ENCODE data around the gene DGKI. TPM values are rescaled to one million over a fixed set of nuclear protein-coding genes. Genes with fewer than 3 reads are reported as not detected.

DGKI gene
- total and polyA plus RNA-seq, 2 donors (not counting 1 experiment from before 2014, with no cell fraction given): not detected

DNA sequence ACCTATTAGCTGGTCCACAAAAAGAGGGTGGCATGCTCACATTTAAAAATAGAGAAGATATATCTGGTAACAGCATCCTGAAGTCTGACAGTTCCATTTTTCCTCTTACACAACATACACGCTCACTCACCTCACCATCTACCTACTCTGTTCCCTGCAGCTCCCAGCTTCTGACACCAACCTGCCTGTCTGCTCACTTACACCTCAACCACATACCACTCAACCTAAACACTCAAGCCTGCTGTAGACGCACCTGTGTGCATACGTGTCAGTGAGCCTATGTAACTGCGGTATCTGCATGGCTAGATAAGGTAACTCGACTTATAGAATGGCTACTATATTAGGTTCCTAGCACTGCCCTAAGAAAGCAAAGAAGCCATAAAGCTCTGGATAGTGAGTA is 174.9 kb downstream of the DGKI start:
- H3K4me3 Mint-ChIP-seq: no peak overlapping the region
- H3K27ac Mint-ChIP-seq: no peak overlapping the region
- H3K27me3 Mint-ChIP-seq: peaks cover 3% of the 10 kb centered on the region
- no peaks in the 10 kb centered on the region for H3K9me3 Mint-ChIP-seq (ENCODE audit: insufficient read depth)
- Histone ChIP-seq H2AFZ (ENCODE audit: insufficient read depth, low read depth, low read length, poor library complexity, severe bottlenecking) (no peak overlapping the region), H3K4me3 (ENCODE audit: control extremely low read depth in 1 of 5, extremely low read depth in 1 of 5, insufficient read depth in 1 of 5, low read depth in 2 of 5, low read length in 4 of 5) (no peak overlapping the region), H3K27ac (ENCODE audit: low read length in 2 of 2) (no peak overlapping the region), H3K4me2 (replicated peaks; ENCODE audit: low read depth, low read length, poor library complexity, severe bottlenecking) (no peak overlapping the region), H4K20me1 (ENCODE audit: control insufficient read depth, insufficient read depth, low read length, poor library complexity, severe bottlenecking) (no peaks in the 10 kb centered on the region), H3K9me3 (ENCODE audit: control extremely low read depth in 1 of 3, control insufficient read depth in 2 of 3, insufficient read depth in 1 of 3, low read length in 2 of 3) (no peaks in the 10 kb centered on the region), H3K27me3 (replicated peaks in 1 of 4; ENCODE audit: control extremely low read depth in 1 of 4, control insufficient read depth in 3 of 4, insufficient read depth in 4 of 4, low read length in 3 of 4) (no peaks in the 10 kb centered on the region), H3K4me1 (ENCODE audit: control insufficient read depth in 2 of 2, insufficient read depth in 2 of 2, low read length in 2 of 2) (no peaks in the 10 kb centered on the region), H3K9ac (ENCODE audit: low read length) (no peak overlapping the region), H3K79me2 (ENCODE audit: control insufficient read depth, insufficient read depth, low read length) (no peaks in the 10 kb centered on the region), H3K36me3 (replicated peaks in 1 of 2; ENCODE audit: control extremely low read depth in 1 of 2, control insufficient read depth in 1 of 2, extremely low read depth in 1 of 2, insufficient read depth in 2 of 2, low read length in 1 of 2) (no peaks in the 10 kb centered on the region)
- DNase-seq: no peak
- intact Hi-C loops (cut with micrococcal nuclease): no loop called here
- H3K4me1 Mint-ChIP-seq: no peaks in the 10 kb centered on the region
- POLR2A ChIA-PET: no interaction called here
- CTCF ChIA-PET: no interaction called here
- ATAC-seq (ENCODE audit: low read depth): no peak
- 93% methylated on average over 5 of the region's 5 CpGs for WGBS (ENCODE audit: insufficient coverage)
- TF ChIP-seq, protein P1, sequence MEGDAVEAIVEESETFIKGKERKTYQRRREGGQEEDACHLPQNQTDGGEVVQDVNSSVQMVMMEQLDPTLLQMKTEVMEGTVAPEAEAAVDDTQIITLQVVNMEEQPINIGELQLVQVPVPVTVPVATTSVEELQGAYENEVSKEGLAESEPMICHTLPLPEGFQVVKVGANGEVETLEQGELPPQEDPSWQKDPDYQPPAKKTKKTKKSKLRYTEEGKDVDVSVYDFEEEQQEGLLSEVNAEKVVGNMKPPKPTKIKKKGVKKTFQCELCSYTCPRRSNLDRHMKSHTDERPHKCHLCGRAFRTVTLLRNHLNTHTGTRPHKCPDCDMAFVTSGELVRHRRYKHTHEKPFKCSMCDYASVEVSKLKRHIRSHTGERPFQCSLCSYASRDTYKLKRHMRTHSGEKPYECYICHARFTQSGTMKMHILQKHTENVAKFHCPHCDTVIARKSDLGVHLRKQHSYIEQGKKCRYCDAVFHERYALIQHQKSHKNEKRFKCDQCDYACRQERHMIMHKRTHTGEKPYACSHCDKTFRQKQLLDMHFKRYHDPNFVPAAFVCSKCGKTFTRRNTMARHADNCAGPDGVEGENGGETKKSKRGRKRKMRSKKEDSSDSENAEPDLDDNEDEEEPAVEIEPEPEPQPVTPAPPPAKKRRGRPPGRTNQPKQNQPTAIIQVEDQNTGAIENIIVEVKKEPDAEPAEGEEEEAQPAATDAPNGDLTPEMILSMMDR (IDR thresholded peaks at IDR 0.05): no peak
- TF ChIP-seq EZH2 (IDR thresholded peaks at IDR 0.05; ENCODE audit: borderline replicate concordance, insufficient read depth, low read depth, low read length, poor library complexity, severe bottlenecking): no peak

DNA sequence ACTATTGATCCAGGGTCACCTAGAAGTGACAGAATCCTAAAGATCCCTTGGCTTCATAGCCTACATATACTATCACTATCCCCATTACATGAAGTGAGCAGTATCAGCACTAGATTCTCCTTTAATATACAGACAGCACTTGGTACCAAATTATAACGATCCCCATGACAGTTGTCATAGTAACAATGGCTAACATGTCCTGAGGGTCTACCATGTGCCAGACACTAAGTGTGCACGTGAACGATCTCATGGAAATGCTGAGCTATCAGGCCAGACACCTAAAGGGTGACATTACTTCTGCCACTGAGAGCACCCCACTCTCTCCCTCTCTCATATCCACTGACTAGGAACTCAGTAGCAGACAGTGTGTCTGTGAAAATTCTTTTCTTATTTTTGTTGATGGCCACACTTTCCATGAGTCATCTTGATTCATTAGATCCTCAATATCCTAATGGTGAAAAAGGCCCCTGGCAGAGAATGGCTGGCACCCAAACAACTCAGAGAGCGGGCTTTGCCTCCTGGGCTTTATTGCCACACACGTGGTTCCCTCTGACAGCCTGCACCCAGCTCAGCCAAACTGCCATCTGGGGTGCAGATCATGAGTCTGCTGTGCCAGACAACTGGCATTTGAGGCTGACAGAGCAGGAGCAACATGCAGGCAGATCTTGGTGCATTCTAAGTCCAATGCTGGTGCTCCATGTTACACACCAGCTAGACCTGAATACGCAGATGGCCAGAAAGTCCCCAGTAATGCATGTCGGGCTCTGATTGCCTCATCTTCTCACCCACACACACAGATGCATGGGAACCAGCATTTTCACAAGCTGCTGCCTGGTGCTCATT is 176.3 kb downstream of the DGKI start:
- H3K4me2 ChIP-seq (replicated peaks; ENCODE audit: low read depth, low read length, poor library complexity, severe bottlenecking): no peak overlapping the region
- no peaks in the 10 kb centered on the region for H4K20me1 ChIP-seq (ENCODE audit: control insufficient read depth, insufficient read depth, low read length, poor library complexity, severe bottlenecking)
- H3K27me3 ChIP-seq (replicated peaks in 1 of 4; ENCODE audit: control extremely low read depth in 1 of 4, control insufficient read depth in 3 of 4, insufficient read depth in 4 of 4, low read length in 3 of 4): no peaks in the 10 kb centered on the region
- 95% methylated on average over 7 of the region's 7 CpGs for WGBS (ENCODE audit: insufficient coverage)
- Mint-ChIP-seq H3K4me3 (no peak overlapping the region), H3K27me3 (peaks cover 3% of the 10 kb centered on the region), H3K4me1 (no peaks in the 10 kb centered on the region), H3K27ac (no peak overlapping the region), H3K9me3 (ENCODE audit: insufficient read depth) (no peaks in the 10 kb centered on the region)
- H3K4me3 ChIP-seq (ENCODE audit: control extremely low read depth in 1 of 5, extremely low read depth in 1 of 5, insufficient read depth in 1 of 5, low read depth in 2 of 5, low read length in 4 of 5): no peak overlapping the region
- ChIA-PET POLR2A (no interaction called here), CTCF (interaction anchor here (1.0 kb wide), 1 partner anchor 14 kb away, joined by 5 read pairs; no protein-coding TSS in a partner anchor)
- no peak overlapping the region for H2AFZ ChIP-seq (ENCODE audit: insufficient read depth, low read depth, low read length, poor library complexity, severe bottlenecking)
- no peaks in the 10 kb centered on the region for H3K4me1 ChIP-seq (ENCODE audit: control insufficient read depth in 2 of 2, insufficient read depth in 2 of 2, low read length in 2 of 2)
- no peaks in the 10 kb centered on the region for H3K36me3 ChIP-seq (replicated peaks in 1 of 2; ENCODE audit: control extremely low read depth in 1 of 2, control insufficient read depth in 1 of 2, extremely low read depth in 1 of 2, insufficient read depth in 2 of 2, low read length in 1 of 2)
- ATAC-seq (ENCODE audit: low read depth) (no peak), DNase-seq (no peak)
- TF ChIP-seq EZH2 (IDR thresholded peaks at IDR 0.05; ENCODE audit: borderline replicate concordance, insufficient read depth, low read depth, low read length, poor library complexity, severe bottlenecking): no peak
- intact Hi-C loops (cut with micrococcal nuclease): no loop called here
- no peaks in the 10 kb centered on the region for H3K79me2 ChIP-seq (ENCODE audit: control insufficient read depth, insufficient read depth, low read length)
- H3K27ac ChIP-seq (ENCODE audit: low read length in 2 of 2): no peak overlapping the region
- H3K9ac ChIP-seq (ENCODE audit: low read length): no peak overlapping the region
- H3K9me3 ChIP-seq (ENCODE audit: control extremely low read depth in 1 of 3, control insufficient read depth in 2 of 3, insufficient read depth in 1 of 3, low read length in 2 of 3): no peaks in the 10 kb centered on the region

Measured in B cell (primary cell).